HUES64 (cell line): Measurements from ENCODE around the gene CHD1L.

Experiments used
- H3K27ac ChIP-seq: 2 replicates; pipeline ENCODE4 v1.7.0; 2013; ENCODE audit warnings: low read depth, low read length, inconsistent platforms
- H3K27me3 ChIP-seq: 2 replicates; pipeline ENCODE4 v1.6.1; 2013; ENCODE audit warnings: mild to moderate bottlenecking, low read length; ENCODE audit not compliant: insufficient read depth
- H3K36me3 ChIP-seq: 2 replicates; pipeline ENCODE4 v1.6.1; 2013; ENCODE audit warnings: mild to moderate bottlenecking, low read length; ENCODE audit not compliant: insufficient read depth
- H3K4me1 ChIP-seq: 2 replicates; pipeline ENCODE4 v1.6.1; 2013; ENCODE audit warnings: mild to moderate bottlenecking, low read length, moderate library complexity; ENCODE audit not compliant: insufficient read depth
- H3K4me3 ChIP-seq: 2 replicates; pipeline ENCODE4 v1.5.1; 2013; ENCODE audit warnings: mild to moderate bottlenecking, low read length, moderate library complexity
- H3K9ac ChIP-seq: 2 replicates; pipeline ENCODE4 v1.6.1; 2013; ENCODE audit warnings: mild to moderate bottlenecking, low read depth, low read length
- H3K9me3 ChIP-seq: 2 replicates; pipeline ENCODE4 v1.6.1; 2013; ENCODE audit warnings: low read depth, low read length; ENCODE audit not compliant: insufficient read depth
- WGBS: fragments of 150-250, 120-280 bp; methylation state at CpG from one replicate; pipeline ENCODE4 v1.1.7; 2013; ENCODE audit warnings: missing lambda C conversion rate; 5-methylcytosine and 5-hydroxymethylcytosine counted together

The CHD1L gene

GRCh38 chr1:147334292-147334691, 91.8 kb downstream of the CHD1L start:
- WGBS, result 88% methylated on average over 5 of the region's 5 CpGs

GRCh38 chr1:147336291-147336690, 93.8 kb downstream of the CHD1L start:
- 52% methylated on average over 2 of the region's 2 CpGs for WGBS
- peaks cover 25% of the 10 kb centered on the region for H3K4me1 ChIP-seq
- no peaks in the 10 kb centered on the region for H3K27me3 ChIP-seq
- peak overlapping the region; percentile 39; the same call in 1 of the 2 replicates for H3K9ac ChIP-seq
- H3K27ac ChIP-seq, result peak overlapping the region; percentile 54
- H3K4me3 ChIP-seq, result peak overlapping the region; percentile 4; the same call in 1 of the 2 replicates
- no peaks in the 10 kb centered on the region for H3K9me3 ChIP-seq
- H3K36me3 ChIP-seq, result no peaks in the 10 kb centered on the region

More at GRCh38 chr1:147334292-147334691, 91.8 kb downstream of the CHD1L start:
- no peak overlapping the region for H3K9ac ChIP-seq
- H3K9me3 ChIP-seq, result no peaks in the 10 kb centered on the region
- no peak overlapping the region for H3K27ac ChIP-seq
- H3K4me3 ChIP-seq, result no peak overlapping the region
- peaks cover 28% of the 10 kb centered on the region for H3K4me1 ChIP-seq
- H3K36me3 ChIP-seq, result no peaks in the 10 kb centered on the region
- no peaks in the 10 kb centered on the region for H3K27me3 ChIP-seq

GRCh38 chr1:147337040-147337630, 94.7 kb downstream of the CHD1L start:
- Histone ChIP-seq H3K4me1 (peaks cover 23% of the 10 kb centered on the region), H3K9ac (0 out of 2 replicates have a peak overlapping the region, but pooled peaks have one; percentile 3)

GRCh38 chr1:147338571-147338970, 96.1 kb downstream of the CHD1L start:
- H3K9me3 ChIP-seq, result no peaks in the 10 kb centered on the region
- 60% methylated on average over 1 of the region's 2 CpGs for WGBS
- no peaks in the 10 kb centered on the region for H3K27me3 ChIP-seq
- peaks cover 23% of the 10 kb centered on the region for H3K4me1 ChIP-seq
- no peak overlapping the region for H3K9ac ChIP-seq
- H3K4me3 ChIP-seq, result no peak overlapping the region
- H3K36me3 ChIP-seq, result no peaks in the 10 kb centered on the region
- no peak overlapping the region for H3K27ac ChIP-seq

More at GRCh38 chr1:147337040-147337630, 94.7 kb downstream of the CHD1L start:
- Histone ChIP-seq H3K27me3 (no peaks in the 10 kb centered on the region), H3K9me3 (no peaks in the 10 kb centered on the region), H3K4me3 (peak overlapping the region; percentile 4; the same call in 1 of the 2 replicates), H3K27ac (no peak overlapping the region), H3K36me3 (no peaks in the 10 kb centered on the region)
- 53% methylated on average over 4 of the region's 4 CpGs for WGBS

GRCh38 chr1:147341246-147341645, 98.8 kb downstream of the CHD1L start:
- no peak overlapping the region for H3K9ac ChIP-seq
- H3K27ac ChIP-seq, result no peak overlapping the region
- 92% methylated on average over 1 of the region's 1 CpG for WGBS
- no peaks in the 10 kb centered on the region for H3K36me3 ChIP-seq
- H3K4me1 ChIP-seq, result peaks cover 8% of the 10 kb centered on the region
- no peaks in the 10 kb centered on the region for H3K9me3 ChIP-seq
- no peak overlapping the region for H3K4me3 ChIP-seq
- H3K27me3 ChIP-seq, result no peaks in the 10 kb centered on the region
